NAMALWA (cell line): Measurements from ENCODE around the gene NEK4.

Source experiments
- DNase-seq: peaks from one replicate; pipeline ENCODE4 v3.0.0-alpha.2; 2015; ENCODE audit warnings: low spot score

The NEK4 gene

GRCh38 chr3:52663098-52663497, 107.6 kb downstream of the NEK4 start:
- no peak for DNase-seq

- DNase-seq, result no peak
Observed at GRCh38 chr3:52660046-52660445, 110.7 kb downstream of the NEK4 start.
